ENCODE results near the gene RPAP3.
A peak's percentile ranks its signal among the peaks of the same experiment; 100 is the strongest.

RPAP3 gene, protein sequence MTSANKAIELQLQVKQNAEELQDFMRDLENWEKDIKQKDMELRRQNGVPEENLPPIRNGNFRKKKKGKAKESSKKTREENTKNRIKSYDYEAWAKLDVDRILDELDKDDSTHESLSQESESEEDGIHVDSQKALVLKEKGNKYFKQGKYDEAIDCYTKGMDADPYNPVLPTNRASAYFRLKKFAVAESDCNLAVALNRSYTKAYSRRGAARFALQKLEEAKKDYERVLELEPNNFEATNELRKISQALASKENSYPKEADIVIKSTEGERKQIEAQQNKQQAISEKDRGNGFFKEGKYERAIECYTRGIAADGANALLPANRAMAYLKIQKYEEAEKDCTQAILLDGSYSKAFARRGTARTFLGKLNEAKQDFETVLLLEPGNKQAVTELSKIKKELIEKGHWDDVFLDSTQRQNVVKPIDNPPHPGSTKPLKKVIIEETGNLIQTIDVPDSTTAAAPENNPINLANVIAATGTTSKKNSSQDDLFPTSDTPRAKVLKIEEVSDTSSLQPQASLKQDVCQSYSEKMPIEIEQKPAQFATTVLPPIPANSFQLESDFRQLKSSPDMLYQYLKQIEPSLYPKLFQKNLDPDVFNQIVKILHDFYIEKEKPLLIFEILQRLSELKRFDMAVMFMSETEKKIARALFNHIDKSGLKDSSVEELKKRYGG

DNA sequence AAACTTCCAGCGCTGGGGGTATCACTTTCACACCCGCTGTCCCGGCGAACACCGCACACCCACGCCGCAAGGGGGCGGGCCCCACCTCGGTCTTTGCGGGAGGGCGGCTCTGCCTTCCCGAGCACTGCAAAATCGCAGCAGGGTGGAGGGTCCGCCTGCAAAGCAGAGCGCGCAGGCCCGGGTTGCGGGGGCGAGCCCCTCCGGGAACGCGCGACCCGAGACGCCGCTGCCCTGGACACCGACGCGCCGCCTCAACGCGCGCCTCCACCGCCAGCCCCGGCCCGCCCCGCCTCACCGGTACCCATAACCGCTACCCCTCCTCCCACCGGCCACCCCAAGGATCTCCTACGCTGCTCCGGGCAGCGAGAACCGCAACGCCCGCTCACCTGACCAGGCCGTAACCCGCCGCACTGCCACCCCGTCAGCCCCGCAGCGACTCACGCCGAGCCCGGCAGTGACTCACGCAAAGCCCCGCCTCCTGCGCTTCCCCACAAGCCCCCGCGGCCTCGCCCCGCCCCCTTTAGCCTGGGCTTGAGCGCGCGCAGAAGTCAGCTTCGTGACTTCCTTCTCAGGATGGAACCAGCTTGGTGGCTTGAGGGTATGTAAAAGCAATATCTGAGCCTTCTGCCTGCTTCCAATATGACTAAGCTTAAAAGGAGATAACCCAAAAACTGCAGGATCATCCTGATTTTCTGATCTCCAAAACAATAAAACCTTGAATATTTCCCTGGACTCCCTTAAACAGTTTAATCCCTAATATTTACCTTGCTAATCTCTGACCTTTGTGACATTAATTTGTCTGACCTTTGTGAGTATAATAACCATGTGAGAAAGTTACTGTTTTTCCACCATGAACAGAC is at the start of gene RPAP3:
RPAP3 (minus strand) TSS at position 465 of the 860 bp plus-strand sequence. CDS start 3,190 bp downstream, outside the sequence.
- peak; percentile 98 for DNase-seq

DNA sequence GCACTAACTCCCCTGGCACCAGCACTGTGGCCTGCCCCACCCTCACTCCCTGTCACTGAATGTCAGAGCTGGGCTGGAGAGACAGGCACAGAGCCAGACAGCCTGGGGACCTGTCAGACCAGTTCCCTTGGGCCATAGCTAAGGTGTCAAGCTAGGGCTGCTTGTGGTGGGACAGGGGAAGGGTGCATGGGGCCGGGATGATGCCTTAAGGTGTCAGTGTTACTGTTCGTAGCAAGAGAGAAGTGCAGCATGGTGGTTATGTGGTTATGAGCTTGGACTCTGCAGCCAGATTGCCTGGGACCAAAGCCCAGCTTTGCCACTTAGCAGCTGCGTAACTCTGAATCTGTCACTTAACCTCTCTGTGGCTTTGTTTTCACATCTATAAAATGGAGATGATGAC is 49.1 kb upstream of the RPAP3 start:
- no peak for DNase-seq

DNA sequence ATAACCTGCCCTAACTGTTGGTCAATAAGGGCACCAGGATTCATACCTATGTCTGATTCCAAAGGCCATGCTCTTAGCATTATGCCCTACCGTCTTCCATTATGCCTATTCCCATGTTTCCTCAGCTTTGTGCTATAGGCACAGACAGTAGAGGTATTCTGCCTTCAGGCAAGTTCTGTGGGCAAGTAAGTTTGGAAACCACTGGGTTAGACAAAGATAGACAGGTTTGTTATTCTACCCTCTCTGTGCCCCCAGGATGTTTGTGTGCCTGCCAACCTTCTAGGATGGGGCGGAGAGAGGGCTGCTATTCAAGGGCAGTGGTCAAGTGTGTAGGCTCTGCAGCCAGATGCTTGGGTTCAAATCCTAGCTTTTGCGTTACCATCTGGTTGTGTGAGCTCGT is 48.3 kb upstream of the RPAP3 start:
- DNase-seq = no peak

DNA sequence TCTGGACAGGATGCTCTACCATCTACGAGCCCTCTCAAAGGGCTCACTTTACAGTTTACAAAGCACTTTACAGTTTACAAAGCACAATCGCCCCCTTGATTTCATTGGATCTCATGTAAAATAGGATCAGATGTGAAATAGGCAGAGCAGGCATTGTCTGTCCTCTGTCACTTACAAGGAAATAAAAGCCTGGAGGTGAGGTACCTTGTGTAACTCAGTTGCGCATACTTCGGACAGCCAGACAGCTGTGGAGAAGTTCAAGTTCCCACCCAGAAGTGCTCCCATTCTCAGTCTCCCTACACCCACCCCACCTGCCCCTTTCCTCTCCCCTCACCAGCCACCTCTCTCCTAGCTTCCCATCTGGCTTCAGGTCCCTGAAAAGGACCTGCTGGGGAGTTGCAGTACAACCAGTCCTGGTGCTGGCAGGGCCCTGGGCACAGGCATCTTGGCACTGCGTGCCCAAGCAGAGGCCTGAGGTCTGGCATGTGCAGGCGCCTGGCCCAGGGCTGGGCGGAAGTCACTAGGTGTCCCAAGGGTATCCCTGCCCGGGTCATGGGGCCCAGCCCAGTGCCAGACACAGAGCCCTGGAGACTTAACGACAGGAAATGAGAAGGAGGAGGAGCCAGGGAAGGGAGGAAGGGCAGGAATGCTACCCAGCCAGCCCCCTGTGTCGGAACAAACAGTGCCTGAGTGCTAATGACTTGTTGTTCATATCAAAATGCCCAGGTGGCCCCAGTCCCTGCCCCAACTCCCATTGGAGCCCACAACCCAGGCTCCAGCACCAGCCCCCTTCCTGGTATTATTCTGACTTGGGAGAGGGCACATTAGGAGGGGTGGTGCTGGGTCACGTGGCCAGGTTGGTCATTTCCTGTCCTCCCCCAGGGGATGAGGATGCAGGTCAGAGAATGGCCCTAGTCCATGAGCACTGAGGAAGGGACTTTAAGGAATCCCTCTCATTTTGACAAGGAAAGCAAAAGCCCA is 47.5 kb upstream of the RPAP3 start:
- DNase-seq = no peak

DNA sequence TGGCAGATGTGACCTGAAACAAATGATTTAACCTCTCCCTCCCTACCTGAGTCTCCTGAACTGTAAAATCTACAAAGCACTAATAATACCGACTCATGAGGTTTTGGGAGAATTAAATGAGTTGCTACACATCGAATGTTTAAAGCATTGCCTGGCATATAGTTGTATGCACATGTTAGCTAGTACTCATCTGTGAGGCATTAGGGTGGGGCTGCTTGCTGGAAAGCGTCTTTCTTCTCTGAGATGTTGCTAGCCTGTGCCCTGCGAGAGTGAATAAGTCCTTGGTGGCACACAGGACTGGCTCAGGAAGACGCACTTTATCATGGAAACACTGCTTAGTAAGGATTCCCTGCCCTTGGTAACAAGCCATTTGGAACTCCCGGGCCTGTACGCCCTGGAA is 46.7 kb upstream of the RPAP3 start:
- DNase-seq = no peak

DNA sequence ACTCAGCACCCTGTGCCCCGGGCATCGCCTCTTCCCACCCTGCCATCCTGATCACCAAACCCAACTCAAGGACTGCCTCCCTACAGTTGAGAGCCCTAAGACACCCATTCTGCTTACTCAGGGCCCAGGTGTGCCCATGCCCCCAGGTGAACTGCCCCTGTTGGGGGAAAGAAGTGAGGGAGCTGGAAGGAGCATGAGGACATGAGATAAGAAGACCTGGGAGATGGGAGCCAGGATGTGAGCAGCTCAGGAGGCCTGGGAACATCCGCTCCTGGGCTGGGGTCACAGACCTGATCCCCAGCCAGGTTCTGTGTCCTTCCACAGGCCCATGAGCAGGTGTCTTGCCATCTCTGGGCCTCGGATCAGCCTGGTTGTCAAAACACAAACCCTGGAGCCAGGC is 46.3 kb upstream of the RPAP3 start:
- DNase-seq = no peak

DNA sequence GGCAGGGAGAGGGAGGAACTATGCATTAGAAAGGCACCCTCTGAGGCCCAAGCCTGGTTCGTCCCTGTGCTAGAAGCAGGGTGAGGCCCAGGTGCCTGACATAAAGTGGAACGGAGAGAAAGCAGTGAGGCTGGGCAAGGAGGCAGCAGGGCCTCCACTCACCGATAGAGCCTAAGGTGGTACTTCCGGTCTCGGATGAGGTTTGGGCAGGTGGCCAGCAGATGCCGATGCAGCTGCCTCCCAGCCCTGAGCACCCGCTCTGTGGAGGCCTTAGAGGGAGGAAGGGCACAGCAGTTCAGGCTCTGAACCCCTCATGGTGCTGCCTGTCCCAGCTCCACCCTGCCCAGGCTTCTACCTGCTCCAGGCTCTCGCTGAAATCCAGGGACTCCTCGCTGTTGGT is 45.7 kb upstream of the RPAP3 start:
- no peak for DNase-seq

DNA sequence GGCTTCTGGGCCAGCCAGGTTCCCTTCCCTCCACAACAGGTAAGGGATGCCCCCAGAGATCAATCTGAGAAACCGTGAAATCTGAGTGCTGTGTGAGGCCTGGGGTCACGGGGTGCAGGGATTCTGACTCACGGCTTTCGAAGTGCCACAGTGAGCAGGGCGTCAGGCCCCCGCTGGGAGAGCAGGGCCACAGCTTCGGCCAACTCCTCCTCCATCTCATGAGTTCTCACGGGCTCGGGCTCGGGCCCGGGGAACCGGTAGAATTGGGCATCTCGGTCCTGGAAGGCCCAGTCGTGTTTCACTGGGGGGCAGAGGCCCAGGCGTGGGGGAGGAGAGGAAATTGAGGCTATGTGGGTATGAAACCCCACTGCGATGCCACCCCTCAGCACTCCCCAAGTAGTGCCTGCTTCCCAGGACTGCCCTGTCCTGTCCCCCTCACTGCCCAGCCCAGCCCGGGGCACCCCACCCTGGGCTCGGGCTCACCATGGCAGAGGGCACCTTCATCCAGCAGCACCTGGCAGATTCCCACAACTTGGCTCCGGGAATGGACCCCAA is 45.2 kb upstream of the RPAP3 start:
- DNase-seq = no peak

DNA sequence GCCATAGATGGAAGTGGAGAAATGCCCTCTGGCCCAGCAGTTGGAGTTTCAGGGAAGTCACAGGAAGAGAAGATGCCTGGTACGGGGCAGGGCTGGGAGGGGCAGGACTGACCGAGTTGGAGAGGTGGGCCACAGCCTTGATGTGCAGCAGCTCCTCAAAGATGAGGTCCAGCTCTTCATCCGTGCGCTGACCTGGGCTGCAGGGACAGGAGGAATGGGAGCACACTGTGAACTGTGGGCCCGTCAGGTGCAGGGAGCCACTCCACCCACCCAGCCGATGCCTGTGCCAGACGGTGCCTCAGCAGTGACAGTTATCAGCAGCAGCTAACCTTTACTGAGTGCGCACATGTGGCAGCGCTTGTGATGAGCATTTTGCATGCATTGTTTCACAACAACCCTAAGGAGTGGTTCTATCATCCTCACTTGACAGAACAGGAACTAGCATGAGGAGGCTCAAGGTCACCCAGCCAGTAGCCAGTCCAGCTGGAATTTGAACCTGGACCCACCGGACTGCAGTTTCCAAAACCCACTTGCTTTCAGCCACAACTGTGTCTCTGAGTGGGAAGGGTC is 44.5 kb upstream of the RPAP3 start:
- DNase-seq = no peak

DNA sequence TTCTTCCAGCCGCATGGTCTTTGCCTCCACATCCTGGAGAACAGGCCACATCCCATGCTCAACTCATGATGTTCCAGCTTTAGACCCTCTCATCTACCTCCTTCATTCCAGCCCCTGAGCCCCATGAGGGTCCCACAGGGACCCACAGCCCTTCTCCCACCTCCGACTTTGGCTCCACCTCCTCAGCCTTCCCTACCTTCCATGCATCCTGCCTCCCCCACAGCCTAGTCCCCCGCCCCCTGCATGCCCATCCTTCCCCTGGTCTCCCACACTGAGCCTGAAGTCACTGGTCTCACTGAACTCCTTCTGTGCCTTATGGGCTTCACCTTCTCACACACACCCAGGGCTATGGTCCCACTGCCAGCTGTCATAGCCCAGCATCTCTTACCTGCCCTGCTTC is 43.1 kb upstream of the RPAP3 start:
- DNase-seq = no peak

DNA sequence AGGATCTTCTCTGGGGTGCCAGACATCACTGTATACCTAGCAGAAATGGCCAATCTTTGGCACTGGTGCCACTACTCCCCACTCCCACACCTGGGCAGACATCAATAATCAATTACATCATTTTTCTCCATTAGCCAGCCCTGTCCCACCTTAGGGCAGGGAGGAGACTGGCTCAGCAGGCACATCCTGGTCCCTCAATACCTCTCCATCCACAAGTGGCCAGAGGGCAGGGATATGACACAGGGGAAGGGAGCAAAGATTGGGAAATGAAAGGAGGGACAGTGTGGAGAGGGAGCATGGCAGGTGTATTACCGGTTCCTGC is 42.6 kb upstream of the RPAP3 start:
- no peak for DNase-seq

DNA sequence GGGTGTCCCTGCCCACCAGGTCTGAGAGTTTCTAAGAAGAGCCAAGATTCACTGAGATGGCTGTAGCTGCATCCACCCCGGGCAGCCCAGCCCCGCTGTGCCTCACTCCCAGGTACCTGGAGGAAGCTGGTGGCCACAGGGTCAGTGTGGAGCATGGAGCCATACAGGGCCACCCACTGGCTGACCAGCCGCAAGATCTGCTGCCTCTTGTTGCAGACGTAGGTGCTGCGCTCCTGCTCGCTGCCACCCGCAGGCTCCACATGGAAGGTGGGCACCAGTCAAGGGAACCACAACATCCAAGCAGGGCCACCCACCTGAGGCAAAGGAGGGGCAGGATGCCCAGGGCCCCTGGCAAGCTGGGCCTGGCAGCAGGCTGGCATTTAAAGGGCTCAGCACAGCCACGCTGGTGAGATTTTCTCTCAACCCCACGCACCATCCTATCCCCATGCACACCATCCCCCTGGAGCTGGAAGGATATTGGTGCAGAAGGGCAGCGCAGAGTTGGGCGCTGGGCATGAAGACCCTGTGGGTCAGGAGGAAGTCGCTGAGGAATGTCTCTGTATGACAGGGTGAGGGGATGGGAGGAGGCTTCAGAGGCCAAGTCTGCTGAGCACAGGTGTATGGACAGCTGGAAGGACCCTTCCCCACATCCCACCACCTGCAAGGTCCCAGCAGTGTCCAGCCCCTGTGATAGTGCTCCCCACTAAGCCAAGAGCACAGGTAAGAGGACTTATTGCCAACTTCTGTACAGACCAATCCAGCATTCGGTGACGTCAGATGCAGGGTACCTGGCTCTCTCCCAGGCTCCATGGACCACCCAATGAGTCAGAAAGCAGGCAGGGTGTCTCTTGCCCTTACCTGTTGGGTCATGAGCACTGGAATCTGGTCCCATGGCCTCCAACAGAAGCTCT is 42.0 kb upstream of the RPAP3 start:
- no peak for DNase-seq

DNA sequence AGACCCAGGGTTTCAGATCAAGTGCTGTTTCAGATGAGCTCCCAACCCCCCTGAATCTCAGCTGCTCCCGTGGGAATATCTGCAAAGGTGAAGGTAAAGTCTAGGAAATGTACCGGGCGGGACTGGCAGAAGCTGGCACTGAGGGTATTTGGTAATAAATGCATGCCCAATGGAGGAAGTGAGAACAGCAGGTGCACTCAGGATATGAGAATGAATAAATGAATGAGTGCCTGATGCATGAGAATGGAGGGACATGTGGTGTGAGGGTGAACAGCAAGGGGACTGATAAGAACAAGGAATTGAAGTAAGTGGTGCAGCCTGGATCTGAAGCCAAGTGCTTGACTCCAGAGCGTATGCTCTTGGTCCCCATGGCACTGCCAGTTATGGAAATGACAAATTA is 41.3 kb upstream of the RPAP3 start:
- no peak for DNase-seq

DNA sequence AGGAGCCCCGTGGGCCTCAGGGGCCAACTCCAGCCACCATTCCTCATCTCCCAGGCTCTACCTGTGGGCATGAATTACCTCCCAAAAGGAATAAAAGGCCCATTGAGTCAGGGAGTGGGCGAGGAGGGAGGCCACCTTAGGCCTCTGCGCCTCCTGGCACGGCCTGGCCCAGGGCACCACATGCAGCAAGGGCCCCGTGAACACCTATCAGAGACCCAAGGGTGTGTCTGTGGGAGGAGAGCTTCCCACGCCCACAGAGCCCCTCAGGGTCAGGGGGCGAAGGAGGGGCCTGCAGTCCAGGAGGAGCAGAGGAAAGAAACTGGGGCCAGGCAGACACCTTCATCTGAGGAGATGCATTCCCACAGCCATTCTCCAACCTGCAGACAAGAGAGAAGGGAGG is 40.7 kb upstream of the RPAP3 start:
- DNase-seq = no peak

DNA sequence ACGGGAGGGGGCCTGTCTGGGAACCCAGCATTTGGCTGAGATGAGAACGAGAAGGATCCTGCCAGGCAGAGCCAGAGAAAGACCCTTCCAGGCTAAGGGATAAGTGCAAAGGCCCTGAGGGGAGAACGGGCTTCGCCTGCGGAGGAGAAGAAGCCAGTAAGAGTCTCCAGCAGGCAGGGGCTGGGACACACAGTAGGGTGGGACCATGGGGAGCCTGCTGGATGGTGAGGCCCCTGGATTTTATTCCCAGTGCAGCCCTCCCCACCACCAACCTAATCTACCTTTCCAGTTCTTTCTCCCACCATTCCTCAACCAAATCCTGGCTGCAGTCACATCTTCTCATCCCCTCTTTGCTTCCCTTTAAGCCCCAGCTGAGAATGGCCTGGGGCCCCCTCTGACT is 40.2 kb upstream of the RPAP3 start:
- DNase-seq = no peak

DNA sequence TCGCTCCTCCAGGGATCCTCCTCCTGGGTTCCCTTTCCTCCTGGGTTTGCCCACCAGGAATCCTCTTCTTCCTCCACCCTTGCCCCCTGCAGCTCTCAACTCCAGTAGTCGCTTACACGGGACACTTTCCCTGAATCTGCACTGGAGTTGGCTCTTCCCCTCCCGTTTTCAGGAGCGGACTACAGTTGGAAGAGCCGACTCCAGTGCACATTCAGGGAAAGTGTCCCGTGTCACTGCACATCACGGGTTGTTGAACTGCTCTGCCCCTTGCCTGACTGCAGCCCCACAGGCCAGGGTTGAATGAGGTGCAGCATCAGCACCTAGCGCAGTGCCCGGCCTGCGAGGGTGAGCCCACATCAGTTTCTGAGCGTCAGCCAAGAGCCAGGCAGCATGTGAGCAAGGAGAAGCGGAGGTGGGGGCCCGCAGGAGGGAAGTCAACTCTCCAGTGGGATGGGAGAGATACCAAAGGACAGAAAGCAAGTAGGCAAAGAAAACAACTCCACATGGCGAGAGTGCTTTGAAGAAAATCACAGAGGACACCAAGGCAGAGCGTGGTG is 39.7 kb upstream of the RPAP3 start:
- DNase-seq = no peak

DNA sequence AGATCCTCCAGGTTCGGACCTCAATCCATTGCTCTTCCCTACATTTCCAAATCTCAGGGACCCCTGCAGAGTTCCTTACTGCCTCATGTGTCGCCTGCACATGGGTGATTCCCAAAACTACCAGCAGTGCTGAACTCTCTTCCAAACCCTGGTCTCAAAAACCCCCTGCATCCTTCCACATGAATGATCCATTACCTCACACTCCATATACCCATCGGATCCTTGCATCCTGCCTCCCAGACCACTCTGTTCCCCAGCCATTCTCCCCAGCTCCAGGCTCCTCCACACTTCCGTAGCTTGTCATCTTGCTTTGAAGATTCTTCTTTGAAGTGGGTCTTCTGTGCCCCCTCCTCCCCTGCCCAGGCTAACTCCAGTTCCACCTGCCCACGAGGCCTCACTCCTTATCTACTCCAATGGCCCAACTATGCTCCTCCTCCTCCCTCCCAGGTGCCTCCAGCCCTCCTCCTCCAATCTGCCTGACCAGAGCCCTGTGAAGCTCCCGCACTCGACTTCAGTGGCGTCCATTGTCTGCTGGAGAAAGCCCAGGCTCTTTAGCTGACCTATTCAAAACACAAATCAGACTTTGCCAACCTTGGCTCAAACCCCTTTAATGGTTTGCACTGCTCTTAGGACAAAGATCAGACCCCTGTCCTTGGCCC is 39.1 kb upstream of the RPAP3 start:
- no peak for DNase-seq

DNA sequence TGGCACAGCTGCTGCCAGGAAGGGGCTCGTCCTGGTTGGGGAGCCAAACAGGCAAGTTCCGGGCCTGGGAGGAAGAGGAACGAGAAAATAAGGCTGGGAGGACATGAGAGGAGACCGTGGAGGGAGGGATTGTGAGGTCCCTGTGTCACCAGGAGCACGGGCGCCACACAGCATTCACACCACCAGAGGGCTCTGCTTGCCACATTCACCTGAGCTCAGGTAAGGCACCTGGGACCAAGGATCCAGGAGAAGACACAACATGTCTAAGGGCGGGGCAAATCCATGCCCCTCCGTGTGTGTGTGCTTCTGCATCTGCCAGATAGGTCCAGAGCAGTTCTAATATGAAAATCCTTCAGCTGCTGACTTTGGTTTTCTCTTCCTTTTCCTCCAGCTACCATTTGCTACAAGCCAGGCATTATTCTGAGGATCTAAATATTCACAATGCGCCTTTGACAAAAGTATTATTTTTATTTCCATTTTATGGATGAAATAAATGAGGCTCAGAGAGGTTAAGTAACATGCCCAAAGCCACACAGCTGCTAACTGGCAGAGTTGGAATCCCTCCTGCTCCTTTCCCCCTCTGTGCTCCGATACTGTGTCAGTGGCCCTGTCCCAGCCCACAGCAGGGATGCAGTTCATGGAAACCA is 38.3 kb upstream of the RPAP3 start:
- DNase-seq = peak; percentile 34

DNA sequence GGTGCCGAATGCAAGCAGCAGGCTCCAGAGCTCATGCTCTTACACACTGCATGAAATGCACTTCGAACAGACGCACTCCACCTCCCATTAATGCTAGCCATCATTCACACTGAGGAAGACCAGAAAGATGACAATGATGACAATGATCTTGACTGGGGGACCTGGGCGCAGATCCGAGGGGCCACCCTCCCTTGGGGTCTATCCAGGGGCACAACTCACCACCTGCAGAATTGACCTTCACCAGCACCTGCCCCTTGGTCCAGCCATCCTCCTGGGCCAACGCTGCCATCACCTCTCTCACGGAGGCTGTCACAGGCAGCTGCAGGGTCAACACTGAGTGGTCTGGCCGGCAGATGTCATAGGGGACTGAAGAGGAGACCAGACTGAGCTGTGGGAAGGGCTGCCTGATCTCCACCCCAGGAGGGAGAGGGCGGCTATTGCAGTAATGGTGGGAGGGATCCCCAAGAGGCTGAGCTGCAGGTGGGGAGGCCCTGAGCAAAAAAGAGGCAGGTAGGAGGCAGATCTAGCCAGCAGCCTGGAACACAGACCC is 37.6 kb upstream of the RPAP3 start:
- DNase-seq = no peak
